Nephron (organoid): ENCODE measurements around the gene DUSP2.

Source experiments
- H3K27ac Mint-ChIP-seq, 3 experiments: 2 replicates each; pipeline ENCODE4 v1.8.0; 2020; ENCODE audit warnings: mixed read lengths in 3 of 3, mild to moderate bottlenecking in 2 of 3, moderate library complexity in 1 of 3
- H3K27me3 Mint-ChIP-seq: 2 replicates; pipeline ENCODE4 v1.8.0; 2021; ENCODE audit warnings: low read depth, mild to moderate bottlenecking, moderate library complexity, mixed read lengths
- H3K36me3 Mint-ChIP-seq: 2 replicates; pipeline ENCODE4 v1.8.0; 2020; ENCODE audit warnings: low read depth, mixed read lengths
- H3K4me1 Mint-ChIP-seq: 2 replicates; pipeline ENCODE4 v1.8.0; 2020; ENCODE audit warnings: mixed read lengths
- H3K4me3 Mint-ChIP-seq, 3 experiments: 2 replicates each; pipeline ENCODE4 v1.8.0; 2020; ENCODE audit warnings: mild to moderate bottlenecking in 3 of 3, mixed read lengths in 3 of 3, moderate library complexity in 2 of 3
- H3K9me3 Mint-ChIP-seq: 2 replicates; pipeline ENCODE4 v1.8.0; 2020; ENCODE audit warnings: mixed read lengths
- TF ChIP-seq, protein P1 (sequence below), 3 experiments: fragments of 200-600 bp; sonication (generic); IDR thresholded peaks; one replicate each; pipeline ENCODE4 v1.5.0; 2021; ENCODE audit warnings: antibody characterized with exemption in 3 of 3; ENCODE audit not compliant: unreplicated experiment in 3 of 3

Gene DUSP2

DNA sequence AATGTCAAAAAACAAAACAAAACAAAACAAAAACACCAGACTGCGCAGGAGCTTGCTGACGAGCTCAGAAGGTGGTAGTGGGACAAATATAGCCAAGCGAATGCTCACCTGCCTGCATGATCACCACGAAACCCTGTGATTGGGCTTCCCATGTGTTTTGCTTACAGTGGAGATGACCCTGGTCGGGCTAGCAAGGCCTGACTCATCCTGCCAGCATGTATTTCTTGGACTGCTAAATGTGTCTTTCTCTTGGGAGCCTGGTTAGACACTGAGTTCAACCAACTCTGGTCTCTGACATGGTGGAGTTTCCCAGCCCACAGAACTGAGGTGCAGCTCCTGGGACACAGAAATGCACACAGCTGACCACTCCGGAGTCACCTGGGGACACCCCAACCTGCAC lies 30.7 kb upstream of the DUSP2 start:
- TF ChIP-seq, protein P1, sequence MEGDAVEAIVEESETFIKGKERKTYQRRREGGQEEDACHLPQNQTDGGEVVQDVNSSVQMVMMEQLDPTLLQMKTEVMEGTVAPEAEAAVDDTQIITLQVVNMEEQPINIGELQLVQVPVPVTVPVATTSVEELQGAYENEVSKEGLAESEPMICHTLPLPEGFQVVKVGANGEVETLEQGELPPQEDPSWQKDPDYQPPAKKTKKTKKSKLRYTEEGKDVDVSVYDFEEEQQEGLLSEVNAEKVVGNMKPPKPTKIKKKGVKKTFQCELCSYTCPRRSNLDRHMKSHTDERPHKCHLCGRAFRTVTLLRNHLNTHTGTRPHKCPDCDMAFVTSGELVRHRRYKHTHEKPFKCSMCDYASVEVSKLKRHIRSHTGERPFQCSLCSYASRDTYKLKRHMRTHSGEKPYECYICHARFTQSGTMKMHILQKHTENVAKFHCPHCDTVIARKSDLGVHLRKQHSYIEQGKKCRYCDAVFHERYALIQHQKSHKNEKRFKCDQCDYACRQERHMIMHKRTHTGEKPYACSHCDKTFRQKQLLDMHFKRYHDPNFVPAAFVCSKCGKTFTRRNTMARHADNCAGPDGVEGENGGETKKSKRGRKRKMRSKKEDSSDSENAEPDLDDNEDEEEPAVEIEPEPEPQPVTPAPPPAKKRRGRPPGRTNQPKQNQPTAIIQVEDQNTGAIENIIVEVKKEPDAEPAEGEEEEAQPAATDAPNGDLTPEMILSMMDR (IDR thresholded peaks at IDR 0.05; ENCODE audit: unreplicated experiment in 3 of 3), result no peak
- Mint-ChIP-seq H3K9me3 (no peaks in the 10 kb centered on the region), H3K4me3 (no peak overlapping the region), H3K27me3 (peaks cover 11% of the 10 kb centered on the region), H3K4me1 (peaks cover 5% of the 10 kb centered on the region), H3K27ac (no peak overlapping the region), H3K36me3 (no peaks in the 10 kb centered on the region)

GRCh38 chr2:96174251-96175144 lies 29.3 kb upstream of the DUSP2 start:
- peaks cover 7% of the 10 kb centered on the region for H3K27me3 Mint-ChIP-seq
- no peaks in the 10 kb centered on the region for H3K36me3 Mint-ChIP-seq
- H3K9me3 Mint-ChIP-seq, result no peaks in the 10 kb centered on the region
- H3K4me1 Mint-ChIP-seq, result peaks cover 5% of the 10 kb centered on the region
- TF ChIP-seq, protein P1 (IDR thresholded peaks at IDR 0.05; ENCODE audit: unreplicated experiment in 3 of 3), result peak; percentile 93 to 94 (median 94)
- H3K27ac Mint-ChIP-seq, result peak overlapping the region in 1 of 3 experiments; percentile 10
- H3K4me3 Mint-ChIP-seq, result no peak overlapping the region

DNA sequence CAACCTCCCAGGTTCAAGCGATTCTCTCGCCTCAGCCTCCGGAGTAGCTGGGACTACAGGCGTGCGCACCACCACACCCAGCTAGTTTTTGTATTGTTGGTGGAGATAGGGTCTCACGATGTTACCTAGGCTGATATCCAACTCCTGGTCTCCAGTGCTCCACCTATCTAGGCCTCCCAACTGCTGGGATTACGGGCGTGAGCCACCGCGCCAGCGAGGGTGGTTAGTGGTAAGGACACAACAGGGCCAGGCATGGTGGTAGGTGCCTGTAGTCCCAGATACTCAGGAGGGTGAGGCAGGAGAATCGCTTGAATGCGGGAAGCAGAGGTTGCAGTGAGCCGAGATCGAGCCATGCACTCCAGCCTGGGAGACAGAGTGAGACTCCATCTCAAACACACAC lies 26.6 kb upstream of the DUSP2 start:
- TF ChIP-seq, protein P1 (IDR thresholded peaks at IDR 0.05; ENCODE audit: unreplicated experiment in 3 of 3), result no peak
- peaks cover 8% of the 10 kb centered on the region for H3K4me1 Mint-ChIP-seq

GRCh38 chr2:96170626-96171025 lies 25.4 kb upstream of the DUSP2 start:
- Mint-ChIP-seq H3K4me3 (no peak overlapping the region), H3K36me3 (no peaks in the 10 kb centered on the region), H3K27me3 (peaks cover 3% of the 10 kb centered on the region), H3K27ac (no peak overlapping the region), H3K4me1 (peaks cover 5% of the 10 kb centered on the region), H3K9me3 (peaks cover 3% of the 10 kb centered on the region)
- TF ChIP-seq, protein P1 (IDR thresholded peaks at IDR 0.05; ENCODE audit: unreplicated experiment in 3 of 3), result no peak

More for the DNA sequence above, 26.6 kb upstream of the DUSP2 start:
- Mint-ChIP-seq H3K9me3 (peaks cover 3% of the 10 kb centered on the region), H3K27ac (no peak overlapping the region), H3K36me3 (no peaks in the 10 kb centered on the region), H3K4me3 (no peak overlapping the region), H3K27me3 (peaks cover 3% of the 10 kb centered on the region)

- H3K4me3 Mint-ChIP-seq, result no peak overlapping the region
- TF ChIP-seq, protein P1 (IDR thresholded peaks at IDR 0.05; ENCODE audit: unreplicated experiment in 3 of 3), result no peak
- H3K27me3 Mint-ChIP-seq, result peaks cover 3% of the 10 kb centered on the region
- H3K9me3 Mint-ChIP-seq, result peaks cover 3% of the 10 kb centered on the region
- peaks cover 6% of the 10 kb centered on the region for H3K4me1 Mint-ChIP-seq
- H3K36me3 Mint-ChIP-seq, result no peaks in the 10 kb centered on the region
- no peak overlapping the region for H3K27ac Mint-ChIP-seq
Observed at GRCh38 chr2:96169868-96170507, 24.7 kb upstream of the DUSP2 start.
